ENCODE results near the gene RNF130.
"Not testable (repeated sequence)": the region's sequence is repeated elsewhere in the genome, so short reads cannot be mapped to it uniquely, and the experiment has no call there.

The RNF130 gene

DNA sequence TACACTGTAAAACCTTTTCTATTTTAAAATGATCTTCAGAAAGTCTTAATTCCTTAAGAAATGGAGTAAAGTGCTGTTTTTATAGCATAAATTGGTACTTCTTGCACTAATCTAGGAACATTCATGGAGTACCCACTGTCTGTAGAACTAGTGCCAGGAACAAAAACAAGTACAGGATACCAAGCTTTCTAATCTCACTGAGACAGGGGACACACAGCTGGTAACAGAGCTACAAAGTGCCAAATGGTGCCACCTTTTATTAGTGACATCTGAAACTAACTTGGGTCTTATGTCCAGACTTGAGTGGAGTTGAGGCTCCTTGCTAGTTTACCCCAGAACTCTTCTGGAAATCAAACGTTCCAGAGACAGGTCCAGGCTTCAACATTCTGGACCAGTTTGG, 57.9 kb downstream of the RNF130 start:
- no peak for DNase-seq

- DNase-seq, result no peak
Observed at GRCh38 chr5:180012316-180012715, 59.2 kb downstream of the RNF130 start.

DNA sequence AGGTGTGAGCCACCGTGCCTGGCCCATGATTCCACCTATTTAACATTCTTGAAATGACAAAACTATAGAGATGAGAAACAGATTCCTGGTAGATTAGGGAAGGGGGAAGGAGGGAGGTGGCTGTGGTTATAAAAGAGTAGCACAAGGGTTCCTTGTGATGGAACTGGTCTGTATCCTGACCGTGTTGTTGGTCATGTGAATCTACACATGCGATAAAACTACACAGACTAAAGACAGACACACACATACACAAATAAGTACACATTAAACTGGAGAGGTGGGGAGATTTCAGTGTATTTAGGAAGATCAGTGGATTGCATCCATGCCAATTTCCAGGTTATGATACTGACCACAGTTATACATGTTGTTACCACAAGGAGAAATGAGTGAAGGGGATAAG, 60.9 kb downstream of the RNF130 start:
- no peak for DNase-seq

GRCh38 chr5:180009581-180009980, 62.0 kb downstream of the RNF130 start:
- no peak for DNase-seq

DNA sequence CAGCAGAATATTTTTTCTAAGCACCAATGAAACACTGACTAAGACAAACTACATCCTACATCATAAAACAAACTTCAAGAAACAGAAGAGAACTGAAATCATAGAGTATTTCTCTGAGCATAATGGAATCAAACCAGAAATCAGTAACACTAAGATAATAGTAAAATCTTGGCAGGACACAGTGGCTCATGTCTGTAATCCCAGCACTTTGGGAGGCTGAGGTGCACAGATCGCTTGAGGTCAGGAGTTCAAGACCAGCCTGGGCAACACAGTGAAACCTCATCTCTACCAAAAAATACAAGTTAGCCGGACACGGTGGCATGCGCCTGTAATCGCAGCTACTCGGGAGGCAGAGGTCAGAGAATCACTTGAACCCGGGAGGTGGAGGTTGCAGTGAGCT, 63.1 kb downstream of the RNF130 start:
- DNase-seq, result no peak

- peak; percentile 76 for DNase-seq
Observed at GRCh38 chr5:180007582-180007981, 64.0 kb downstream of the RNF130 start.

- DNase-seq, result no peak
Observed at GRCh38 chr5:180006141-180006540, 65.4 kb downstream of the RNF130 start.

- DNase-seq, result no peak
Observed at GRCh38 chr5:180003127-180003526, 68.4 kb downstream of the RNF130 start.

DNA sequence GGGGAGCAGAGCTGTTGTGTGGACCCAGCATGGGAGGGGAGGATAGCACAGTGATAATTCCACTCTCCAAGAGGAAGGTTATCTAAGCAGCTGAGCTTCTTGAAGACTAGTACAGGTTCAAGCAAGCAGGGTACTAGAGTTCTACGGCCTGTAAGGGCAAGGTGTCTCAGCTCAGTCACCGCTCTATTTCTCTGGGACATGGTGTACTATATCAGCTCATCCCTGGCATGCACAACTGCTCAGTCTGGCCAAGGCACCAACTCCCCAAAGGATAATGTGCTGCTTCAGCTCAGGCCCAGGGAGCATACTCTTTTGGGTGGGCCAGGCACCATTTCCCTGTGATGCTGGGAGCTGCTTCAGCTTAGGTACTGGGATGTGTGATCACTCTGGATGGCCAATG, 69.8 kb downstream of the RNF130 start:
- DNase-seq, result no peak

DNA sequence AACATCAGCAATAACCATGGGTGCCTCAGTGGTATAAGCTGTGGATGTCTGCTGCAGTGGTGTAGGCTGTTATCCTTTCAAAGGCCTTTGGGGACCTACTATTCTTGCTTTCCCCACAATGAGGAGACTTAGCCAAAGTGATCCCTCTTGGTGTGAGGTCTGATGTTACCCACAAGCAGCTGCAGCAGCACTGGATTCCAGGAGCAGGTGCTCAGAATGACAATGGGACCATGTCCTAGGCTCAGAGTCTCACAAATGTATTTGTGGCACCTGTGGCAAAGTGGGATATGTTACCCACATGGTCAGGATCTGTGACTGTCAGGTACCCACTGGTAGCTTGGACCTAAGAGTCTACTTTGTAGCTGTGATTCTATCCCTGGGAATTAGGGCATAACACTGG, 70.4 kb downstream of the RNF130 start:
- DNase-seq, result no peak

DNA sequence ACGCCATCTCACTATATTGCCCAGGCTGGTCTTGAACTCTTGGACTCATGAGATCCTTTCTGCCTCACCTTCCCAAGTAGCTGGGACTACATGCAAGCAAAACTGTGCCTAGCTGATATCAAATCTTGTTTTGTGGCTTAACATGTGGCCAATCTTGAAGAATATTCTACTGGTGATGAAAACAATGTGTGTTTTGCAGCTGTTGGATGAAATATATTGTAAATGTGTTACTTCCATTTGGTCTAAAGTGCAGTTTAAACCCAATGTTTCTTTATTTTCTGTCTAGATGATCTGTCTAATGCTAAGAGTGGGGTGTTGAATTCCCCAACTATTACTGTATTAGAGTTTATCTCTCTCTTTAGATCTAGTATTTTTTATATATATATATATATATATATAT, 73.1 kb downstream of the RNF130 start:
- no peak for DNase-seq

- no peak for DNase-seq
Observed at GRCh38 chr5:179994583-179995323, 76.8 kb downstream of the RNF130 start.

DNA sequence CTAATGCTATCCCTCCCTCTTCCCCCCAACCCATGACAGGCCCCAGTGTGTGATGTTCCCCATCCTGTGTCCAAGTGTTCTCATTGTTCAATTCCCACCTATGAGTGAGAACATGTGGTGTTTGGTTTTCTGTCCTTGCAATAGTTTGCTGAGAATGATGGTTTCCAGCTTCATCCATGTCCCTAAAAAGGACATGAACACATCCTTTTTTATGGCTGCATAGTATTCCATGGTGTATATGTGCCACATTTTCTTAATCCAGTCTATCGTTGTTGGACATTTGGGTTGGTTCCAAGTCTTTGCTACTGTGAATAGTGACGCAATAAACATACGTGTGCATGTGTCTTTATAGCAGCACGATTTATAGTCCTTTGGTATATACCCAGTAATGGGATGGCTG, 78.7 kb downstream of the RNF130 start:
- DNase-seq, result not testable (repeated sequence)

DNA sequence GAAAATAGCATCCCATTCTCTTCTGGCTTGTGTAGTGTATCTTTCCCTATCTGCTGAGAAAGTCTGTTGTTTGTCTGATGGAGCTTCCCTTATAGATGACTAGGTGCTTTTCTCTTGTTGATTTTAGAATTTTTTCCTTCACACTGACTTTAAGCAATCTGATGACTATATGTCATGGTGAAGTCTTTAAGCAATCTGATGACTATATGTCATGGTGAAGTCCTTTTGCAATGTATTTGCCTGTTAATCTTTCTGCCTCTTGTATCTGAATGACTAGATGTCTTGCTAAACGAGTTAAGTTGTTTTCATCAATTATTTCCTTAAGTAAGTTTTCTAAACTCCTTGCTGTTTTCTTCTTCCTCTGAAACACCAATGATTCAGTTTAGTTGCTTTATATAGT, 80.5 kb downstream of the RNF130 start:
- DNase-seq, result no peak

- not testable (repeated sequence) for DNase-seq
Observed at GRCh38 chr5:179990525-179990924, 81.0 kb downstream of the RNF130 start.

GRCh38 chr5:179986328-179986727, 85.2 kb downstream of the RNF130 start:
- DNase-seq, result no peak

- DNase-seq, result no peak
Observed at GRCh38 chr5:179981636-179982035, 89.9 kb downstream of the RNF130 start.

- no peak for DNase-seq
Observed at GRCh38 chr5:179980767-179981166, 90.8 kb downstream of the RNF130 start.

DNA sequence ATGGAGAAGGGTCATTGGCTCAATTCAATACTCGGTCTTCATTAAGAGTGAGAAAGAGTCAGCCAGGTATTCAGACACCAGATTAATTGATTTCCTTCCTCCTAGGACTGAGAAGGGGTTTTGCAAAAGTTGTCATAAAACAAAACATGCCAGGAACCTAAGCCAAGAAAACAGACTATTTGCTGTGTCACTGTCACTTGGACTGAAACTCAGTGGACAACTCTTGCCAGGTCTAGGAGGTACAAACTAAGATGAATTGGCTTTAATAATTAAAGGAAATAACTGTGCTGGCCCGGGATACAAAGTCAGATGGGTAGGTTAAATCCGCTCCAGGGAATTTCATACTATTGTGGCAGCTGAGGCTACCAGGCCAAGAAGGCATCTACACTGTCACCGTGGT, 92.8 kb downstream of the RNF130 start:
- DNase-seq, result no peak

DNA sequence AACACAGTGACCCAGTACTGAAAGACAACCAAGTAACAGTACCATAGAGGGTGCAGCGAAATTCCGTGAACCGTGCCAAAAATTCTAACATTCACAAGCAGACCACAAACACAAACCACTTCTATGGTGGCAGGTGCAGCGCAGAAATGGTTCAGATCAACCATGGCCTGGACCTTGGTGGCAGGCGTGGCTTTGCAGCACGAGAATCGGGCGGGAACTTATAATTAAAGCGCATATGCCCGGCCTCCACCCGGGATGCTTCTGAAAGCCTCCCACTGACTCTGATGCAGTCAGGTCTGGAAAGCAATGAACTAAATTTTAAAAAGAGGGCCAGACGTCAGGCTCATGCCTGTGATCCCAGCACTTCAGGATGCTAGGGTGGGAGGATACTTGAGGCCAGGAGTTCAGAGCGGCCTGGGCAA, 95.8 kb downstream of the RNF130 start:
- DNase-seq, result no peak

DNA sequence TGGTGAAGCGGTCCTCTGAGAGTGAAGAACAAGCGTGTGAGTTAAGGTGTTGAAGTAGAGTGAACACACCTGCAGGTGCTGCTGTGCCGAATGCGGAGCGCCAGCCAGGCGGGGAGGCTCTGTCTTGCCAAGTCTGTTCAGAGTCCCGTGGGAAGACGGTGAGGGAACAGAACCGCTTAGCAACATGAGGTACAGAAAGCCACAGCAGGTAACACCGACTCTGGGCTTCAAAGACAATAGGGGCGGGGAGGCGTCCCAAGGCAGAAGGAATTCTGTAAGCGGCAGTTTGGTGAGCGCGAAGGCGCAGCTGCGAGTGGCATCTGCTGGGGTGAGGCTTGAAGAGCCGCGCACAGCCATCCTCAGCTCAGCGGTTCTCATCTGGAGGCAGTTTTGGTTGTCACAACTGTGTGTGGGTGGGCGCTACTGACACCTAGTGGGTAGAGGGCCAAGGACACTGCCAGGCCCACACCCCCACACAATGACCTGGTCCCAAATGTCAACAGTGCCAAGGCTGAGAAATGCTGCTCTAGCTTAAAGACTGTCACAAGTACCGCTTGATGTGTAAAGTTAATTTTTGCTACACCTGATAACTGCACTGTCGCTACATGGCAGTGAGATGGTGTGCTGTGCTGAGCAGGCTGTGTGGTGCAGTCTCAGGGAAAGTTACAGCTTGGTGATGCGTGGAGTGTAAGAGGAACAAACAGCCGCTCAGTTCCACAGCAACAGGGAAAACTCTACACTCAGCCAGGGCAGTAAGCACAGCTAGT, 96.4 kb downstream of the RNF130 start:
- peak; percentile 76 for DNase-seq

- DNase-seq, result peak; percentile 38
Observed at GRCh38 chr5:179974246-179974945, 97.2 kb downstream of the RNF130 start.

- DNase-seq, result no peak
Observed at GRCh38 chr5:179973391-179973790, 98.2 kb downstream of the RNF130 start.

DNA sequence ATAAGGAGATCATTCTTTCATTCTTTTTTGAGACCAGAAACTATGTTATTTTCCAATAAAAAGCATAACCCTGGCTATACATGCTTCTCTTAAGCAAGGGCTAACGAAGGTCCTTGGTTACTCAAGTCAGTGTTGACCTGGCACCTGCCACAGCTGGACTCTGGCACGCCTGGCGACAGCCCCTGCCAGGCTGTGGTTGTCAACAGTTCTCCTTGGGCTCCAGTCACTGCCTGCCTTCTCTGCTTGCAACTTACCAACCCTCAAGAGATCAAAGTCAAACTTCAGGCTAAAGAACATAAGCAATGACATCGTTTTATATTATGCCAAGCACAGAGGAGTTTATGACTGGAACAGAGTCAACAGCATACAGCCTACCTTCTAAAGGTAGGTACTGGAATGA, 102.4 kb downstream of the RNF130 start:
- no peak for DNase-seq
